ENCODE measurements around the gene OPRD1.
"Not testable (repeated sequence)": the region's sequence is repeated elsewhere in the genome, so short reads cannot be mapped to it uniquely, and the experiment has no call there.

Gene OPRD1

DNA sequence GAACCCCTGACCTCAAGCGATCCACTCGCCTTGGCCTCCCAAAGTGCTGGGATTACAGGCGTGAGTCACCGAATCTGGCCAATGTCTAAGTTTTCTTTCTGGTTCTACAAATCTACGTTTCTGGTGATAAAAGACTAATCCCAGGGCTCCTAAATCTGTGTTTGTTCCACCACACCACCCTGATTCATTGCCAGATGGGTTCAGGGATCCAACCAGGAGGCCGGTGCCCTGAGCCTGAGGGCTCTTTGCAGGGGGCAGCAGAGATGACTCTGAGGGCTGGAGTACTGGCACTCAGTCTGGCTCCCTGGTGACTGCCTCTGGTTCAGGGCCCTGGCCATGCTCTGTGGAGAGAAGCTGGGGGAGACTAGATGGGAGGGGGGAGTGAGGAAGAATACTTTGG is 10.5 kb upstream of the OPRD1 start:
- DNase-seq (ENCODE audit: low read depth): no peak

DNA sequence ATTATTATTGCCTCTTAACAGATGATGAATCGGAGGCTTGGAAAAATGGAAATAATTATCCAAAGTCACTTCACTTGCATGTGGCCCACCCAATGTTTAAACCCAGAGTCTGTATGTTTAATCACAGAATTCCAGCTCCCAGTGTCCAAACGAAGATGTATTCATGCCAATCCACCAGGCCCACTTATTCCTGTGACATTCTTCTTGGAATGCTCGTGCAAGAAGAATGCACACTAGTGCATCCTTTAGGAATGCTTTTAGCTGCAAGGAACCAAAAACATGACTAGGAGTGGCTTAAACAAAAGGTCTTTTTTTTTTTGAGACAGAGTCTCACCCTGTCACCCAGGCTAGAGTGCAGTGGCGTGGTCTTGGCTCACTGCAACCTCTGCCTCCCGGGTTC is 8.9 kb upstream of the OPRD1 start:
- no peak for DNase-seq (ENCODE audit: low read depth)

DNA sequence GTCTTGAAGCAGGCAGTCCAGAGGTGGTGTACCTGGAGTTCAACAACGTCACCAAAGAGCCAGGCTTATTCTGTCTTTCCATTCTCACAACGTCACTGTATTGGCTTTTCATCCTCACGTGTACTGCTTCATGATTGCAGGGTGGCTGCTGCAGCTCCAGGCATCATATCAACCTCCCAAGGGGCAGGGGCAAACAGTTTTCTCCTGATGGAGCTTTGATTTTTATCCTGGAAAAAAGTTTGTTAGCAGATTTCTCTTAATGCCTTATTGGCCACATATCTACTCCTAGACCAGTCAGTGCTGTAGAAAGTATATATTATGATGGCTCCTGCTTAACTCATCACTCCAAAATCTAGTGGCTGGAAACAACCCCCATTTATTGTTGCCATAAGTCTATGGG is 8.3 kb upstream of the OPRD1 start:
- no peak for DNase-seq (ENCODE audit: low read depth)

DNA sequence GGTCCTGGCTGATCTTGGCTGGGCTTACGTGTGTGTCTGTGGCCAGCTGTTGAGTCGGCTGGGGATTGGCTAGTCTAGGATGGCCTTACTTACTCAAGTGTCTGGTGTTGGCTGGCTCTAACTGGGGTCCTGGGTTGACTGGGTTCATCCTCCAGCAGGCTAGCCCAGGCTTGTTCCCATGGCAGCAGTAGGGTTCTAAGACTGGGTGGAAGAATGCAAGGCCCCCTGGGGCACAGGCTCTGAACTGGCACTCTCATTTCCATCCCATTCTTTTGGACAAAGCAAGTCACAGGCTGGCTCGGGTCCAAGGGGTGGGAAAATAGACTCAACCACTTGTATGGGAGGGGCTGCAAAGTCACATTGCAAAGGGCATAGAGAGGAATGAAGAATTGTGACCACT is 7.9 kb upstream of the OPRD1 start:
- DNase-seq (ENCODE audit: low read depth): no peak

DNA sequence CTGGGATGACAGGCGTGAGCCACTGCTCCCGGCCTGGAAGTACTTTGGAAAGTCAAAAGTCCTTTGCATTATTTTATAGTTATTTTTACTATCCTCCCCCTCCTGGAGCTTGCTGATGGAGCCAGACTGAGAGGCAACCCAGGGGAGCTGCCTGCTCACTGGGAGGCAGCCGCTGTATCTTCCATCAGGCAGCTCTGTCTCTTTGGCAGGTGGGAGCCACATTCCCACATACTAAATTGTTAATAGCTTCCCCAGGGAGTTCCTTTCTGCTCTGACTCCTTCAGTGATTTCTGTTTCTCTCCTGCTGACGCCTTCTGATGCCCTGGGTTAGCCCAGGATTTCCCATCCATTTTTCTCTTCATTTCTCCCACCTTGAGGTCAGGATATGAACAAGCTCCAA is 4.9 kb upstream of the OPRD1 start:
- no peak for DNase-seq (ENCODE audit: low read depth)

DNA sequence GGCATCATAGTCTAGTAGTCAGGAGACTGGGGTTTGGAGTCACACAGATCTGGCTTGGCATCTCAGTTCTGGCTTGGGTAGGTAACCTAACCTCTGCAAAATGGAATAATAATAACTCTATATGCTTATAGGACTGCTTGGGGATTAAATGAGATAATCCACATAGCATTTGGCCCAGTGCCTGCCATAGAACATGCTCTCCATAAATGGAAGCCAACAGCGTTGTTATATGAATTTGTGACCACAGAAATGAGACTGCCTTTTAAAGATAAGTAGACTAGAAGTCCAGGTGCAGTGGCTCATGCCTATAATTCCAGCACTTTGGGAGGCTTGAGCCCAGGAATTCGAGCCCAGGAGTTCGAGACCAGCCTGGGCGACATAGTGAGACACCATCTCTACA is 4.0 kb upstream of the OPRD1 start:
- DNase-seq (ENCODE audit: low read depth): no peak

DNA sequence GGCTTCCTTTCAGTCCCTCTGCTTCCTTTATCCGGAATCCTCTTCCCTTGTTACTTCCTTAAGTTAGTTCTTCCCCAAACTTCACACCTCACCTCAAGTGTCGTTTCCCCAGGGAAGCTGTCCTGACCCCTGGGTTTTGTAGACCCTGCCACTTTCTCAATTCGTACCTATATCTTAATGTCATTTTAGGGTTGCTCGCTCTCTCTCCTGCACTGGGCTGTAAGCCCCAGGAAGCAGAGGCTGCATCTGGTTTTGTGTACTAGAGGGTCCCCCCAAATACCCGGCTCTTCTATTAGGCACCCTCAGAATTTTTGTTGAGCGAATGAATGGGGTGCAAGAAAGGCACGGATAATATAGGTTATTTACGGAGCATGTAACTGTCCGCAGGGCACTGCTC is 603 bp upstream of the OPRD1 start:
- DNase-seq (ENCODE audit: low read depth): no peak

DNA sequence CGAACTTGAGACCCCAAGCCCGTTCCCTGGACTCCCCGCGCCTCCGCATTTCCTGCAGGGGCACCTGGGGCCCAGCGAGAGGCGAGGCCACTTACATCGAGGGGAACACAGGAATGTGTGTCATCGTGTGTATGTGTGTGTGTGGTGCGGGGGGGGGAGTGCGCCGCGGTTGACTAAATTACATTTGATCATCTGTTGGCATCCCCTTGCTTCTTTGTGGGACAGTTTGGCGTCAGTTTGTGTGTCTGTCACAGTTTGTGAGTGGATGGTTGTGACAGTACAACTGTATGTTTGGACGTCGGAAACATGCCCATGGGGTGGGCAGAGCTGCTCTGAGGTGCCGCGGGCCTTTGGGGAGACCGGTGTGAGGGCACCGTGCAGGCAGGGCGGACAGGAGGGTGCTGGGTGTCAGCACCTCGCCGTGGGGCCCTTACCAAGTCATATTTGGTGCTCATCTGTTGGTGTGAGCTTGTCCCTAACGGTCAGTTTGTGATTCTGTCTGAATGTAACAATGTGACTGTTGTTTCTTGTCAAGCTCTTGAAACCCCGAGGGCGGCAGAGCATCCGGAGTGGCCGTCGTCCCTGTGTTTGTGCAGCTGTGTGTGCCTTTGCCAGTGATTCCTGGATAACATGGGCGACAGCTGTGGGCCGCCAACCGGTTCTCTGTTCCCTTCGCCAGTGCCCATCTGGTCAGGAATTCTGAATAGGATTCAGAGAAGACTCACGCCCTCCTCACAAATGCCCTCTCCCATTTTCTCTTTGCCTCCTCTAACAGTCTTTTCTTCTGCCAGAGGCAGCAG is 899 bp downstream of the OPRD1 start:
- DNase-seq (ENCODE audit: low read depth): no peak

DNA sequence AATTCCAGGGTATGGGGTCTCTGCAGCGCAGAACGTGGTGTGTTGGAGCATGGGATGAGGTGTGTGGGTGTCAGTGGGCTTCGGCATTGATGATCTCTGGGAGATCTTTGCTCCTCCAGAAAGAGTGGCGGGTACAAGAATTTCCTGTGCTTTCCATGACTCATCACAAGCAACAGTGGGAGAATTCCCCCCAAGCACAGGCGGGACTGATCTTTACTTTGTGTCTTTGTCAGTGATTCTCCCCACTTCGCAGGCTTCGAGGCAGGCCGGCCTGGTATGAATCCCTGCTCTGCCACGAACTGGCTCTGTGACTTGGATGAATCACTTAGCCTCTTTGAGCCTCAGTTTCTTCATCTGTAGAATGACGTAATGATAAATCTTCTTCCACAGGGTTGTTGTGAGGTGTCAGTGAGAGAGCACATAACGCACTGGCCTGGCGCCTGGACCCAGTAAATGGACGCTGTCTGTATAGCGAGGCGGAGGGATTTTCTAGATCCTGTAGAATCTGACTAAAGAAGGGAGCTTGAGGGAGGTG is 2.0 kb downstream of the OPRD1 start:
- DNase-seq (ENCODE audit: low read depth): no peak

DNA sequence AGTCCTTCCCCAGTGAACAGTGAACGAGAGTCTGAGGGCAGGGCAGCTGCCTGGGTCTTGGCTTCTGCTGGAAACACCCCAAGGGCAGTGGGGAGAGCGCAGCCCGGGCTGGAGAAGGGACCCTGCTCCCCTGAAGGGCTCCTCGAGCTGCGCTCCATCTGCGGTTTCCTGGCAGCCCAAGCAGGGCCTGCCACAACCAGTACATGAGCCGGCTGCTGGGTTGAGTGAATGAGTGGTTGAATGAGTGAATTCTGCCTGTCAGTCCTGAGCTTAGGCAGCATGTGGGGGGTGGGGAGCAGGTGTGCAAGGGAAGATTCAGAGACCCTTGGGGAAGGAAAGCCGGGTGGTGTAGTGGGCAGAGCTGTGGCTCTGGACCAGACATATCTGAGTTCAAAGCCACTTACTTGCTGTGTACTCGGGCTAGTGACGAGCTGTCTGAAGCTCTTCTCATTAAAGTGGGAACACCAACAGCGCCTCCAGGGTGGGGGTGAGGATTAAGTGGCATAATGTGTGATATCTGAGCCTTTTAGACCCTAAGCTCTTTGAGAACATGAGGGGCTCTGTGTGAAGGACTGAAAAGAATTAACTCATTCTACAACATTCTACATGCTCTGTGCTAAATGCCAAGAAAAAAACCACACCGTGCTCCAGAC is 3.7 kb downstream of the OPRD1 start:
- no peak for DNase-seq (ENCODE audit: low read depth)

DNA sequence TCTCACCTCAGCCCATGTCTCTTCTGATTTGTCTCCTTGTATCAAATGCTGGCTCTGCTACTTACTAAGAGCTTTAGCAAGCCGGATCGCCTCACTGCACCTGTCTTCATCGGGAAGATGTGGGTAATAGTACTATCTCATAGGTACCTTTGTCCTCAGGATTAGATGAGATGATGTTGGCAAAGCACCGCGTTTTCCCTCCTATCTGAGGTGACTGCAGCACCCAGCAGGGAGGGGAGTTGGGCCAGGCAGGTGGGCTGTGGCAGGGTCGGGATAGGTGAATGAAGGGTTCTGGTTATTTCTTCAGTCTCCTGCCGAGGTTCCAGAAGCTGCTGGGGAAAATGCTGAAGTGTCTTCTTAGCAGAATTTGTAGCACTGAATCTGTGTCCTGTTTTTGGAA is 5.2 kb downstream of the OPRD1 start:
- no peak for DNase-seq (ENCODE audit: low read depth)

DNA sequence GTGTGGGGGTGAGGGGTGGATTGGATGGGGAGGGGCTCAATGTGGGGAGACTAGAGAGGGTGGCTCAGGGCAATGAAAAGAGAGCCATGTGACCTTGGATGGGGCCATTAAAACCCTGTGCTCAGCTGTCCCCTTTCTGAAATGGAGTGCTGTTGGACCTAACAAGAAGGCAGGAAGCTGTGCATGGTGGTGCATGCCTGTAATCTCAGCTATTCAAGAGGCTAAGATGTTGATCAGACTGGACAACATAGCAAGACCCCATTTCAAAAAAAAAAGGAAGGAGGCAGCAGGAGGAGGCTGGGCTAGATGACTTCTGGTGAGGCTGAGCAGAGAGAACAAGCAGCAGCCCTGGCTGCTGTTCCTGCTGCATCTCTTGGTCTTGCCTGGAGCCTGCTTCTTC is 7.0 kb downstream of the OPRD1 start:
- no peak for DNase-seq (ENCODE audit: low read depth)

DNA sequence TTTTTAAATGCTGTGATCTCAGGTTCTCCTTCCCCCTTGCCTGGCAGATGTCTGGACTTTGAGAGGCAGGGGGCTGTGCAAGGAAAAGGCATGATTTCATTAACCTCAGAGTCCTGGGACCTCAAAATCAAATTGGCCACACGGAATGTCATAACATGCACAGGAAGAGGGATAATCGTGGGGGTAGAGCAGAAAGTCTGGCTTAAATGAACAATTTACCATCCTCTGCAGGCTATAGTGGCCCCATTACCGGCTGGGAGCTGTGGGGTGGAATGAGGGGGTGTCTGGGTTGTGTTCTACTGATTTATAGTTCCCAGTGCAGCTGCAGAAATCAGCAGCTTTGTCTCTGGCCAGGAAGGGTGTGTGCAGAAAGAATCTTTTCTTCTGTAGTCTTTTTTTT is 10.8 kb downstream of the OPRD1 start:
- DNase-seq (ENCODE audit: low read depth): no peak

DNA sequence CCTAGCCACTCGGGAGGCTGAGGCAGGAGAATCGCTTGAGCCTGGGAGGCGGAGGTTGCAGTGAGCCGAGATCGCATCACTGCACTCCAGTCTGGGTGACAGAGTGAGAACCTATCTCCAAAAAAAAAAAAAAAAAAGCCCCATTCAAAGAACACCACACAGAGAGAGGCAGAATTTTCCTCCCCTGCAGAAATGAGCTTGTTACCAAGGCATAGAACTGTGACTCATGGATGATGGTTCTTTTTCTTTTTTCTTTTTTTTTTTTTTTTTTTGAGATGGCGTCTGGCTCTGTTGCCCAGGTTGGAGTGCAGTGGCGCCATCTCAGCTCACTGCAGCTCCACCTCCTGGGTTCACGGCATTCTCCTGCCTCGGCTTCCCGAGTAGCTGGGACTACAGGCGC is 12.1 kb downstream of the OPRD1 start:
- not testable (repeated sequence) for DNase-seq (ENCODE audit: low read depth)

DNA sequence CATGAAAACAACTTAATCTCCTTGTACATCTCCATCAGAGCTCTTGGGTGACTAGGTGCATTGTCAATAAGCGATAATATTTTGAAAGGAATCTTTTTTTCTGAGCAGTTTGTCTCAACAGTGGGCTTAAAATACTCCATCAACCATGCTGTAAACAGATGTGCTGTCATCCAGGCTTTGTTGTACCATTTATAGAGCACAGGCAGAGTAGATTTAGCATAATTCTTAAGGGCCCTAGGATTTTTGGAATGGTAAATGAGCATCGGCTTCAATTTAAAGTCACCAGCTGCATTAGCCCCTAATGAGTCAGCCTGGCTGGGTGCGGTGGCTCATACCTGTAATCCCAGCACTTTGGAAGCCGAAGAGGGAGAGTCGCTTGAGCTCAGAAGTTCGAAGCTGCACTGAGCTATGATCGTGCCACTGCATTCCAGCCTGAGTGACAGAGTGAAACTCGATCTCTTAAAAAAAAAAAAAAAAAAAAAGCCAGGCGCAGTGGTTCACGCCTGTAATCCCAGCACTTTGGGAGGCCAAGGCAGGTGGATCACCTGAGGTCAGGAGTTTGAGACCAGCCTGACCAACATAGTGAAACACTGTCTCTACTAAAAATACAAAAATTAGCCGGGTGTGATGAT is 16.4 kb downstream of the OPRD1 start:
- DNase-seq (ENCODE audit: low read depth): not testable (repeated sequence)

DNA sequence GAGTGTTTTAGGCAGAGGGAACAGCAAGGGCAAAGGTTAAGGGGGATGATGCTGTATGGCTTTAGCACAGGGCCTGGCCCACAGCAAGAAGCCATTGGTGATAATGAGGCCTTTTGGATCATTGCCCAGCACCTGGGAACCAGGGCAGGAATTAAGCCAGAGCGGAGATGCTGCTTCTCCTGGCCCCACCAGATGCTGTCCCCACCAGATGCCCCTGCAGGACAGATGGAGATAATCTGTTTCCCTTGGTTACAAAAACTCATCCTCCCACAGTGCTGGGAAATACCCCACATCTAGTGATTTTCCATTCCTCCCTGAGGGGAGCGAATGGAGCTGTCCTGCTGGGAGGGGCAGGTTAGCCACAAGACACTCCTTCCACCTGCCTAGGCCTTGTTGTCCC is 18.8 kb downstream of the OPRD1 start:
- no peak for DNase-seq (ENCODE audit: low read depth)

DNA sequence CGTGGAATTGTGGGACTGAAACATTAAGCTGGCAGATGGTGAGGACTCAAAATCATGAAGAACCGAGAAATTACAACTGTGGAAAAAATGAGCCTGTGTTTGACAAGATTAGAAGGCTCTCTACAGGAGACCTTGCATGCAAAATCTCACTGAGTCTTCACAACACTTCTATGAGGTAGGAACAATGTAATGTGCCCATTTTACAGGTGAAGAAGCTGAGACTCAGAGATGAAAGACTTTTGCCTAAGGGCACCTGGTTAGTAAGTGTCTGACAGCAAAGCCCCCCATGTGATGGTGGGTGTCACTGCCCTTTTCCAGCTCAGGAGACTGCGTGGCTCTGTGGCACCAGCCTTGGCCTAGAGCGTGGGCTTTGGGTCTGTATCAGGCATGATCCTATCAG is 21.0 kb downstream of the OPRD1 start:
- no peak for DNase-seq (ENCODE audit: low read depth)

DNA sequence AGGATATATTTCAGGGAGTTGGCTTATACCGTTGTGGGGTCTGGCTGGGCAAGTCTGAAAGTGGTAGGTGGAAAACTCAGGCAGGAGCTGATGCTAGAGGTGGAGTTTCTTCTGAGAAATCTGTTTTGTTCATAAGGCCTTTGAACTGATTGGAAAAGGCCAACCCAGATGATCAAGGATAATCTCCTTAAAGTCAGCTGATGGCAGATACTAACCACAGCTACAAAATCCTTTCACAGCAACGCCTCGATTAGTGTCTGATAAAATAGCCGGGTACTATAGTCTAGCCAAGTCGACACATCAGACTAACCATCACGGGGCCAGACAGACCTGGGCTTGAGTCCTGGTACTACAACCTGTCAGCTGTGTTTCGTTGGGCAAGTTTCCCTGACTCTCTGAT is 21.4 kb downstream of the OPRD1 start:
- no peak for DNase-seq (ENCODE audit: low read depth)

DNA sequence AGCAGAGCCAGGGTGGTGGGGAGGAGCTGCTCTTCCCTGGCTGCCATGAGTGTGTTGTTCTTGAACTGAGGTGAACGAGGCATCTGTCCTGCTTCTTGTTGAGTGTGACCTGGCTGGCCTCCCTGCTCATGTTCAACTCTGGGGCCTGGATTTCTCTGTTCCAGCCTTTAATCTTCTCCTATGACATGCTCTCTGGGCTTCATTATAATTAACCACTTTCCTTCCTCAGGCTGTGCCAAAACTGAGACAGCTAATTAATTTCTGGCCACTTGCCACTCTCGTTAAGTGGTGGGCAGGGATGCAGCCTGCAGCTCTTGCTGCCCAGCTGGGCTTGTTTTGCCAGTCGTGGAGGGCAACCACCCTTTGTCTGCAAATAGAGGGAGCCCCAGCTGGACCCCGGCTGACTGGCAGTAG is 23.3 kb downstream of the OPRD1 start:
- DNase-seq (ENCODE audit: low read depth): no peak

DNA sequence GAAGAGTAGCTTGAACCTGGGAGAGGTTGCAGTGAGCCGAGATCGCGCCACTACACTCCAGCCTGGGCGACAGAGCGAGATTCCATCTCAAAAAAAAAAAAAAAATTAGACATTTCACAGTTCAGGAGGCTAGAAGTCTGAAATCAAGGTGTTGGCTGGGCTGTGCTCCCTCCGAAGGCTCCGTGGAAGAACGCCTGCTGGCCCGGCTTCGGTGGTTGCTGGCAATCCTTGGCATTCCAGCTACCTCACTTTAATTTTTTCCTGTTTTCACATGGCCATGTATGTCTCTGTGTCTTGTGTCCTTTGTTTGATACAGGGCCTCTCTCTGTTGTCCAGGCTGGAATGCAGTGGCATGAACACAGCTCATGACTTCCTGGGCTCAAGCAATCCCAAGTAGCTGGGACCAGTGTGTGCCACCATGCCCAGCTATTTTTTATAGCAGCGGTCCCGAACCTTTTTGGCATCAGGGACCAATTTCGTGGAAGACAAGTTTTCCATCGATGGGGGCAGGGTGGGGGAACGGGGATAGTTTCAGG is 24.5 kb downstream of the OPRD1 start:
- DNase-seq (ENCODE audit: low read depth): no peak

DNA sequence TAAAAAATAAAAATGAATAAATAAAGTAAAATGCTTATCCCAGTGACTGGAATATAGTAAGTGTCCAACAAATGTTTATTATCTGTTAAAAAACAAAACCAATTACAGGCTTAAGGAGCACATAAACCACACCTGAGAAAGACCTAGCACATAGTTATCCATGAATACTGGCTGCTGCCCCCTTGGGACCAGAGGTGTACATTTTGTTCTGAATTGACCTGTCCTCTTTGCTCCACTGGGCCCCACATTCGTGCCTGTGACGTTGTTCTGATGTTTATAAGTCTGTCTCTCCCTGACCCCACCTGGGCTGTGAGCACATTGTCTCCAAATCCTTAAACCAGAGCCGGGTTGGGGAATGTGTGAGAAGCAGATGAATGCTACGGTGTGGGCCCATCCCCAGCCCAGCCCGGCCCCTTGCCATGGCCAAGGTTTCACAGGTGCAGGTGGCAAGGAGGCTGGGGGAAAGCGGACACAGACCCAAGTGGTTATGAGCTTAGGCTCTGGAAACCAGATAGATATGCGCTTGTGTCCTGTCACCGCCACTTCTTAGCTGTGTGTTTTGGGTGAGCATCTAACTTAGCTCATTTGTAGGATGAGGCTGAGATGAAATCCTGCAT is 29.1 kb downstream of the OPRD1 start:
- DNase-seq (ENCODE audit: low read depth): no peak

DNA sequence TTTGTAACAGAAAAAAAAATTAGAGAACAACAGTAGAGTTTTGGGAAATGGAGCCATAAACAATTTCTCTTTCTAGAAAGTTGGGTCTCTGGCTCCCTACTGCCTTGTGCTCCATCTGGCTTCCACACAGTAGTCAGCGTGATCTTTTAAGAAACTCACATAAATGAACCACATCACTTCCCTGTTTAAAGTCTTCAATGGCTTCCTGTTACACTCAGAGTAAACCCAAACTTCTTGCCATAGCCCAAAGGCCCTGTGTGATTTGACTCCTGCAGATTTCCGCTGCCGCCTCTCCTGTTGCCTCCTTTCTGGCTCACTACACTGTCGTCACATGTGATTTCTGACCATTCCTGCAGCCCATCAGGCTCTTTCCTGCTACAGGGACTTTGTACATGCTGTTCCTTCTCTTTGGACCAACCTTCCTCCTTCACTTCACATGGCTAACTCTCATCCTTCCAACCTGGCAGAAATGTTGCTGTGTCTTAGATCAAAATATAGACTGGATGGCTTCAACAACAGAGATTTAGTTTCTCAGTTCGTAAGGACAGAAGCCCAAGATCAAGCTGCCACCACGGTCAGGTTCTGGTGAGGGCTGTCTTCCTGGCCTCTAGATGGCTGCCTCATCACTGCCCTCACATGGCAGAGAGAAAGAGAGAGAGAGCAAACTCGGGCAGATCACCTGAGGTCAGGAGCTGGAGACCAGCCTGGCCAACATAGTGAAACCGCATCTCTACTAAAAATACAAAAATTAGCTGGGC is 34.0 kb downstream of the OPRD1 start:
- peak; percentile 9 for DNase-seq (ENCODE audit: low read depth)
